DND-41 (cell line): Measurements from ENCODE around the gene C6orf89.

Experiments used
- ATAC-seq: fragments of 200-7000 bp; cut with Tn5 transposase; 3 replicates; pipeline ENCODE4 v1.9.1; 2021; ENCODE audit warnings: low read depth; ENCODE audit not compliant: insufficient read depth
- DNase-seq: peaks from one replicate; pipeline ENCODE4 v3.0.0-alpha.2; 2020
- H2AFZ ChIP-seq: 2 replicates; pipeline ENCODE4 v1.6.0; 2012; ENCODE audit warnings: low read depth, low read length
- H3K27ac ChIP-seq: 2 replicates; pipeline ENCODE4 v1.5.1; 2012; ENCODE audit warnings: low read length, inconsistent platforms
- H3K27me3 ChIP-seq: fragments of 200-600 bp; sonication (generic); 2 replicates; pipeline ENCODE4 v1.6.0; 2012; ENCODE audit warnings: low read length, mild to moderate bottlenecking, inconsistent platforms; ENCODE audit not compliant: insufficient read depth, poor library complexity
- H3K36me3 ChIP-seq: 2 replicates; pipeline ENCODE4 v1.5.1; 2012; ENCODE audit warnings: low read length, inconsistent platforms; ENCODE audit not compliant: insufficient read depth
- H3K4me1 ChIP-seq: 2 replicates; pipeline ENCODE4 v1.5.1; 2012; ENCODE audit warnings: mild to moderate bottlenecking, low read length; ENCODE audit not compliant: insufficient read depth
- H3K4me2 ChIP-seq: 2 replicates; pipeline ENCODE4 v1.6.0; 2012; ENCODE audit warnings: mild to moderate bottlenecking, moderate library complexity, low read length, inconsistent platforms; ENCODE audit not compliant: insufficient read depth
- H3K4me3 ChIP-seq, 2 experiments: fragments of 200-600 bp in 1 of 2; shearing (Covaris generic) in 1 of 2; 2 replicates each; pipeline ENCODE4 v1.5.1; 2012 to 2016; ENCODE audit warnings: inconsistent platforms in 2 of 2, low read length in 2 of 2, mild to moderate bottlenecking in 2 of 2, low read depth in 1 of 2, moderate library complexity in 1 of 2
- H3K79me2 ChIP-seq: 2 replicates; pipeline ENCODE4 v1.6.0; 2012; ENCODE audit warnings: low read length, inconsistent platforms; ENCODE audit not compliant: insufficient read depth
- H3K9ac ChIP-seq: 2 replicates; pipeline ENCODE4 v1.6.0; 2012; ENCODE audit warnings: low read depth, mild to moderate bottlenecking, inconsistent platforms, low read length, moderate library complexity
- H3K9me3 ChIP-seq: 2 replicates; pipeline ENCODE4 v1.5.1; 2012; ENCODE audit warnings: low read length, moderate library complexity, mild to moderate bottlenecking, inconsistent platforms; ENCODE audit not compliant: insufficient read depth, severe bottlenecking
- H4K20me1 ChIP-seq: 2 replicates; pipeline ENCODE4 v1.6.0; 2012; ENCODE audit warnings: low read length; ENCODE audit not compliant: insufficient read depth
- CTCF ChIP-seq: IDR thresholded peaks from 2 replicates; pipeline ENCODE4 v1.5.1; 2012; ENCODE audit warnings: borderline replicate concordance, low read length, moderate library complexity, mild to moderate bottlenecking; ENCODE audit not compliant: poor library complexity, severe bottlenecking; ENCODE audit errors: extremely low read depth
- EZH2 ChIP-seq: IDR thresholded peaks from 3 replicates; pipeline ENCODE4 v1.6.1; 2012; ENCODE audit warnings: borderline replicate concordance, low read depth, mild to moderate bottlenecking, moderate library complexity, low read length, inconsistent platforms; ENCODE audit not compliant: severe bottlenecking

C6orf89 gene

GRCh38 chr6:36853325-36853724 lies 32.4 kb upstream of the C6orf89 start:
- Histone ChIP-seq H3K4me1 (no peaks in the 10 kb centered on the region), H3K36me3 (peaks cover 69% of the 10 kb centered on the region), H3K9ac (no peak overlapping the region), H3K9me3 (no peaks in the 10 kb centered on the region), H3K4me2 (no peak overlapping the region), H3K27ac (no peak overlapping the region), H3K4me3 (no peak overlapping the region), H3K27me3 (no peaks in the 10 kb centered on the region), H2AFZ (no peak overlapping the region), H3K79me2 (peaks cover 20% of the 10 kb centered on the region), H4K20me1 (peaks cover 11% of the 10 kb centered on the region; the same call in 1 of the 2 replicates)
- DNase-seq: no peak
- ATAC-seq: no peak
- TF ChIP-seq CTCF (no peak), EZH2 (no peak)

DNA sequence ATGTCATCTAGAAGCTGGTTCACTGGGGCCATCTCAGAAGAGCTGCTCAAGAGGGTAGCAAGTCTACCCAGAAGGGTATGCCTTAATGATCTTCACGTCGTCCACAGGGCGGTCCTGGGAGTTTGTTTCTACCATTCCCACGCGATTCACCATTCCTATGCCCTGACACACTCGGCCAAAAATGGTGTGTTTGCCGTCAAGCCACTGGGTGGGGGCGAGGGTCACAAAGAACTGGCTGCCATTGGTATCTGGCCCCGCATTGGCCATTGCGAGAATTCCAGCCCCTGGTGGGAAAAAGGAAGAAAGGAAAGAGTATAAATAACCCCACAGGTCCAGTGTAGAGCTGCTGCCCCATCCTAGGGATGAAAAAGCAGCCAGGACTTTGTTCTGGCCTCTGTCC lies 30.0 kb upstream of the C6orf89 start:
- peaks cover 13% of the 10 kb centered on the region; the same call in 1 of the 2 replicates for H4K20me1 ChIP-seq
- no peak overlapping the region for H3K27ac ChIP-seq
- H3K4me1 ChIP-seq: no peaks in the 10 kb centered on the region
- no peak overlapping the region for H3K4me3 ChIP-seq
- no peak for TF ChIP-seq CTCF
- no peak for TF ChIP-seq EZH2
- H3K9me3 ChIP-seq: no peaks in the 10 kb centered on the region
- ATAC-seq: no peak
- no peaks in the 10 kb centered on the region for H3K27me3 ChIP-seq
- H3K36me3 ChIP-seq: peaks cover 85% of the 10 kb centered on the region
- H3K9ac ChIP-seq: no peak overlapping the region
- DNase-seq: no peak
- peaks cover 42% of the 10 kb centered on the region for H3K79me2 ChIP-seq
- no peak overlapping the region for H3K4me2 ChIP-seq
- no peak overlapping the region for H2AFZ ChIP-seq

- no peak for TF ChIP-seq CTCF
- peaks cover 48% of the 10 kb centered on the region for H3K79me2 ChIP-seq
- H3K4me2 ChIP-seq: no peak overlapping the region
- H3K36me3 ChIP-seq: peaks cover 89% of the 10 kb centered on the region
- no peak overlapping the region for H3K27ac ChIP-seq
- H4K20me1 ChIP-seq: peaks cover 13% of the 10 kb centered on the region; the same call in 1 of the 2 replicates
- H3K9me3 ChIP-seq: no peaks in the 10 kb centered on the region
- no peaks in the 10 kb centered on the region for H3K4me1 ChIP-seq
- H3K4me3 ChIP-seq: no peak overlapping the region
- no peak overlapping the region for H2AFZ ChIP-seq
- no peaks in the 10 kb centered on the region for H3K27me3 ChIP-seq
- ATAC-seq (no peak), DNase-seq (no peak)
- no peak overlapping the region for H3K9ac ChIP-seq
Observed at GRCh38 chr6:36856277-36856676, 29.5 kb upstream of the C6orf89 start.

- Histone ChIP-seq H3K4me3 (no peak overlapping the region), H3K4me1 (no peaks in the 10 kb centered on the region), H2AFZ (no peak overlapping the region), H3K9me3 (no peaks in the 10 kb centered on the region), H3K27ac (no peak overlapping the region), H3K9ac (no peak overlapping the region), H4K20me1 (peaks cover 18% of the 10 kb centered on the region), H3K36me3 (peaks cover 90% of the 10 kb centered on the region), H3K4me2 (no peak overlapping the region), H3K27me3 (no peaks in the 10 kb centered on the region), H3K79me2 (peaks cover 56% of the 10 kb centered on the region)
- TF ChIP-seq CTCF: no peak
- TF ChIP-seq EZH2: no peak
- no peak for DNase-seq
- ATAC-seq: no peak
Observed at GRCh38 chr6:36857325-36857724, 28.4 kb upstream of the C6orf89 start.
